GM21423 (cell line): ENCODE measurements around the gene HOXD10.

Experiments
- ATAC-seq: cut with Tn5 transposase; IDR thresholded peaks from one replicate; pipeline ENCODE4 v1.9.1; 2021; ENCODE audit warnings: mild to moderate bottlenecking, moderate library complexity; ENCODE audit not compliant: unreplicated experiment

HOXD10 gene

GRCh38 chr2:176105730-176106580, 10.6 kb upstream of the HOXD10 start:
- no peak for ATAC-seq

- no peak for ATAC-seq
Observed at GRCh38 chr2:176106581-176107539, 9.7 kb upstream of the HOXD10 start, which contains the start of gene HOXD11. Gene HOXD11, plus strand, starts transcription at chr2:176107280. Its CDS starts 76 bp downstream, at chr2:176107356.

GRCh38 chr2:176107731-176108181, 8.8 kb upstream of the HOXD10 start:
- no peak for ATAC-seq

- ATAC-seq = no peak
Observed at GRCh38 chr2:176109192-176109901, 7.2 kb upstream of the HOXD10 start.

GRCh38 chr2:176109946-176110345, 6.6 kb upstream of the HOXD10 start:
- ATAC-seq = no peak

- ATAC-seq = no peak
Observed at GRCh38 chr2:176110415-176111308, 5.9 kb upstream of the HOXD10 start.

- ATAC-seq = no peak
Observed at GRCh38 chr2:176111309-176111663, 5.3 kb upstream of the HOXD10 start.

GRCh38 chr2:176111846-176112374, 4.7 kb upstream of the HOXD10 start:
- no peak for ATAC-seq

GRCh38 chr2:176112375-176113302, 3.9 kb upstream of the HOXD10 start:
- ATAC-seq = no peak

GRCh38 chr2:176114120-176114929, 2.3 kb upstream of the HOXD10 start:
- no peak for ATAC-seq

GRCh38 chr2:176114930-176115625, 1.5 kb upstream of the HOXD10 start:
- no peak for ATAC-seq

GRCh38 chr2:176117162-176117822, 714 bp downstream of the HOXD10 start:
- ATAC-seq = no peak

GRCh38 chr2:176117823-176118371, 1.3 kb downstream of the HOXD10 start:
- ATAC-seq = no peak

- no peak for ATAC-seq
Observed at GRCh38 chr2:176118601-176119339, 2.2 kb downstream of the HOXD10 start.

- no peak for ATAC-seq
Observed at GRCh38 chr2:176120364-176121189, 4.0 kb downstream of the HOXD10 start.
